H1 (cell line): ENCODE measurements around the gene HABP4.

Experiments
- CBX8 ChIP-seq: fragments of 300-800, 300-1000 bp; sonication (generic); IDR thresholded peaks from 2 replicates; pipeline ENCODE4 v1.7.1; 2016; ENCODE audit warnings: low read depth, low read length, borderline replicate concordance
- JUN ChIP-seq: IDR thresholded peaks from 2 replicates; pipeline ENCODE4 v1.6.1; 2011; ENCODE audit warnings: low read depth, mild to moderate bottlenecking, improper control_type of control experiment, low read length
- POLR2A ChIP-seq, 2 experiments: IDR thresholded peaks; 1 replicate in 1 of 2; 2 replicates in 1 of 2; pipeline ENCODE4 v1.6.1; 2011; ENCODE audit warnings: low read depth in 2 of 2, low read length in 2 of 2, mild to moderate bottlenecking in 2 of 2; ENCODE audit errors: control extremely low read depth in 1 of 2
- POU5F1 ChIP-seq: IDR thresholded peaks from 2 replicates; pipeline ENCODE4 v1.6.1; 2011; ENCODE audit warnings: low read depth, mild to moderate bottlenecking, low read length, moderate library complexity
- RXRA ChIP-seq: IDR thresholded peaks from 2 replicates; pipeline ENCODE4 v1.6.1; 2011; ENCODE audit warnings: low read depth, mild to moderate bottlenecking, low read length, moderate library complexity; ENCODE audit not compliant: insufficient read depth
- TAF1 ChIP-seq: IDR thresholded peaks from 2 replicates; pipeline ENCODE4 v1.6.1; 2011; ENCODE audit warnings: mild to moderate bottlenecking, low read depth, low read length
- TF ChIP-seq, protein P1 (sequence below), 3 experiments: IDR thresholded peaks; 1 replicate in 2 of 3; 2 replicates in 1 of 3; pipeline versions ENCODE4 v1.5.1 to v1.6.1; 2011; ENCODE audit warnings: low read length in 3 of 3, mild to moderate bottlenecking in 3 of 3, inconsistent platforms in 2 of 3, low read depth in 1 of 3, moderate library complexity in 1 of 3; ENCODE audit not compliant: insufficient read depth in 1 of 3; ENCODE audit errors: control extremely low read depth in 1 of 3

DNA sequence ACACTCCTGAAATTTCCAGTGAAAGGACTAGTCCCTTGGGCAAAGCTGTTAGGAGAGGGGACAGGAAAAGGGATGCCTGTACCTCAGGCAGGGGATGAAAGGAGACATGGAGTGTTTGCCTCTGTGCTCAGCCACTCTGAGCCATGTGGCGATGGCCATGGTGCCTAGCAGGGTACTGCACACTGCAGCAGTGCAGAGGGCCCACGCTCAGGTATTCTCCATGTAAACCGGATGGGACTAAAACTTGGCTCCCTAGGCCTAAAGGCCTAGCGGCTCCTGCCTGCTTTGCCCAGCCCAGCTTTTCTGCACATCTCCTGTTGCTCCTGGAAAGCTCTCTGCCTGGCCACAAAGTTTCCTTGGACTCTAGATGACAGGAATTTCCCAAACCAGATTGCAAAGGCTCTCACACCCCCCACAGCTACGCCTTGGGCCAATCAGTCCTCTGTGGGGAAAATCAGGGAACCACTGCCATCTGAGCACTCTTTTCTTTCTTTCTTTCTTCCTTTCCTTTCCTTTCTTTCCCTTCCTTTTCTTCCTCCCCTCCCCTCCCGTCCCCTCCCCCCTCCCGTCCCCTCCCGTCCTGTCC lies 44.3 kb downstream of the HABP4 start:
- TF ChIP-seq POLR2A (IDR thresholded peaks at IDR 0.05; ENCODE audit: control extremely low read depth in 1 of 2, low read depth in 2 of 2, low read length in 2 of 2) (no peak), JUN (no peak), CBX8 (no peak), TAF1 (no peak), RXRA (no peak), POU5F1 (no peak)
- TF ChIP-seq, protein P1, sequence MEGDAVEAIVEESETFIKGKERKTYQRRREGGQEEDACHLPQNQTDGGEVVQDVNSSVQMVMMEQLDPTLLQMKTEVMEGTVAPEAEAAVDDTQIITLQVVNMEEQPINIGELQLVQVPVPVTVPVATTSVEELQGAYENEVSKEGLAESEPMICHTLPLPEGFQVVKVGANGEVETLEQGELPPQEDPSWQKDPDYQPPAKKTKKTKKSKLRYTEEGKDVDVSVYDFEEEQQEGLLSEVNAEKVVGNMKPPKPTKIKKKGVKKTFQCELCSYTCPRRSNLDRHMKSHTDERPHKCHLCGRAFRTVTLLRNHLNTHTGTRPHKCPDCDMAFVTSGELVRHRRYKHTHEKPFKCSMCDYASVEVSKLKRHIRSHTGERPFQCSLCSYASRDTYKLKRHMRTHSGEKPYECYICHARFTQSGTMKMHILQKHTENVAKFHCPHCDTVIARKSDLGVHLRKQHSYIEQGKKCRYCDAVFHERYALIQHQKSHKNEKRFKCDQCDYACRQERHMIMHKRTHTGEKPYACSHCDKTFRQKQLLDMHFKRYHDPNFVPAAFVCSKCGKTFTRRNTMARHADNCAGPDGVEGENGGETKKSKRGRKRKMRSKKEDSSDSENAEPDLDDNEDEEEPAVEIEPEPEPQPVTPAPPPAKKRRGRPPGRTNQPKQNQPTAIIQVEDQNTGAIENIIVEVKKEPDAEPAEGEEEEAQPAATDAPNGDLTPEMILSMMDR (IDR thresholded peaks at IDR 0.05; ENCODE audit: control extremely low read depth in 1 of 3, insufficient read depth in 1 of 3, low read depth in 1 of 3, low read length in 3 of 3), result no peak
